Suprapubic skin (tissue), 4 donors: Measurements from ENCODE around the gene KCNT2. TPM values are rescaled to one million over a fixed set of nuclear protein-coding genes. Genes with fewer than 3 reads are reported as not detected.

Source experiments
- DNase-seq, 2 donors: peaks; one replicate each; pipeline ENCODE4 v3.0.0-alpha.2; 2019; ENCODE audit warnings: low spot score in 2 of 2
- H3K27ac ChIP-seq: fragments of 200-600 bp; sonication (generic); one replicate; pipeline ENCODE4 v1.5.1; 2019
- H3K27me3 ChIP-seq: fragments of 200-600 bp; sonication (generic); one replicate; pipeline ENCODE4 v1.5.1; 2019
- H3K36me3 ChIP-seq: fragments of 200-600 bp; sonication (generic); one replicate; pipeline ENCODE4 v1.5.1; 2019
- H3K4me1 ChIP-seq: fragments of 200-600 bp; sonication (generic); one replicate; pipeline ENCODE4 v1.5.1; 2019
- H3K4me3 ChIP-seq: fragments of 200-600 bp; sonication (generic); one replicate; pipeline ENCODE4 v1.5.1; 2019; ENCODE audit warnings: mild to moderate bottlenecking
- H3K9me3 ChIP-seq: fragments of 200-600 bp; sonication (generic); one replicate; pipeline ENCODE4 v1.5.1; 2019
- CTCF ChIP-seq, 2 donors: fragments of 200-600 bp in 1 of 2; fragments of 450-650 bp in 1 of 2; sonication (generic) in 1 of 2; IDR thresholded peaks; one replicate each; pipeline ENCODE4 v1.5.1; 2016 to 2019; ENCODE audit warnings: antibody characterized with exemption in 2 of 2, mild to moderate bottlenecking in 1 of 2, moderate library complexity in 1 of 2
- EP300 ChIP-seq: sonication (generic); formaldehyde crosslinking; IDR thresholded peaks from one replicate; pipeline ENCODE4 v1.6.1; 2017; ENCODE audit warnings: antibody characterized with exemption
- POLR2A ChIP-seq, 2 donors: fragments of 450-650 bp; IDR thresholded peaks; one replicate each; pipeline ENCODE4 v1.6.1; 2017; ENCODE audit warnings: antibody characterized with exemption in 2 of 2, mild to moderate bottlenecking in 2 of 2, moderate library complexity in 2 of 2
- POLR2AphosphoS5 ChIP-seq, 3 donors: sonication (generic); formaldehyde crosslinking; IDR thresholded peaks; one replicate each; pipeline ENCODE4 v1.6.1; 2017; ENCODE audit warnings: antibody characterized with exemption in 3 of 3
- WGBS: methylation state at CpG from one replicate; pipeline ENCODE4 v1.1.5; 2018; 5-methylcytosine and 5-hydroxymethylcytosine counted together
- total RNA-seq, 4 donors: library from RNA; depleted of rRNA; stranded (reverse); fragments of >200 nt; gene quantifications; one replicate each; pipeline ENCODE4 v1.1.0, GENCODE V29; 2016

KCNT2 gene
- total RNA-seq, 4 donors from 2014 or later: 0.34 to 2.5 (median 0.34) TPM

- Histone ChIP-seq H3K27ac (no peak overlapping the region), H3K27me3 (no peaks in the 10 kb centered on the region), H3K4me1 (no peaks in the 10 kb centered on the region), H3K36me3 (no peaks in the 10 kb centered on the region), H3K9me3 (peaks cover 4% of the 10 kb centered on the region), H3K4me3 (no peak overlapping the region)
- 86% methylated on average over 1 of the region's 1 CpG for WGBS
- TF ChIP-seq CTCF (IDR thresholded peaks at IDR 0.05) (no peak), POLR2AphosphoS5 (IDR thresholded peaks at IDR 0.05) (no peak)
- no peak for DNase-seq
These were observed 41.0 kb downstream of the KCNT2 start for GRCh38 chr1:196567238-196567637.

- no peak for DNase-seq
- H3K27me3 ChIP-seq: no peaks in the 10 kb centered on the region
- H3K27ac ChIP-seq: no peak overlapping the region
- no peak overlapping the region for H3K4me3 ChIP-seq
- H3K36me3 ChIP-seq: no peaks in the 10 kb centered on the region
- H3K4me1 ChIP-seq: peaks cover 1% of the 10 kb centered on the region
- H3K9me3 ChIP-seq: peaks cover 4% of the 10 kb centered on the region
- TF ChIP-seq POLR2AphosphoS5 (IDR thresholded peaks at IDR 0.05) (no peak), CTCF (IDR thresholded peaks at IDR 0.05) (no peak), POLR2A (IDR thresholded peaks at IDR 0.05) (no peak), EP300 (no peak)
These were observed 44.5 kb downstream of the KCNT2 start for GRCh38 chr1:196563768-196564167.

- no peaks in the 10 kb centered on the region for H3K27me3 ChIP-seq
- no peak overlapping the region for H3K4me3 ChIP-seq
- H3K9me3 ChIP-seq: no peaks in the 10 kb centered on the region
- TF ChIP-seq EP300: no peak
- TF ChIP-seq CTCF (IDR thresholded peaks at IDR 0.05): no peak
- no peak for TF ChIP-seq POLR2AphosphoS5 (IDR thresholded peaks at IDR 0.05)
- no peak for TF ChIP-seq POLR2A (IDR thresholded peaks at IDR 0.05)
- no peak for DNase-seq
- H3K36me3 ChIP-seq: no peaks in the 10 kb centered on the region
- 88% methylated on average over 3 of the region's 3 CpGs for WGBS
- H3K4me1 ChIP-seq: peaks cover 8% of the 10 kb centered on the region
- no peak overlapping the region for H3K27ac ChIP-seq
These were observed 48.9 kb downstream of the KCNT2 start for GRCh38 chr1:196559314-196559713.

GRCh38 chr1:196558411-196558810 lies 49.8 kb downstream of the KCNT2 start:
- Histone ChIP-seq H3K4me3 (peak overlapping the region; percentile 29), H3K27ac (no peak overlapping the region), H3K36me3 (no peaks in the 10 kb centered on the region), H3K9me3 (no peaks in the 10 kb centered on the region), H3K4me1 (peaks cover 8% of the 10 kb centered on the region), H3K27me3 (no peaks in the 10 kb centered on the region)
- no peak for TF ChIP-seq POLR2A (IDR thresholded peaks at IDR 0.05)
- no peak for TF ChIP-seq POLR2AphosphoS5 (IDR thresholded peaks at IDR 0.05)
- no peak for TF ChIP-seq EP300
- TF ChIP-seq CTCF (IDR thresholded peaks at IDR 0.05): no peak
- no peak for DNase-seq
- 17% methylated on average over 2 of the region's 2 CpGs for WGBS

- Histone ChIP-seq H3K27me3 (no peaks in the 10 kb centered on the region), H3K36me3 (no peaks in the 10 kb centered on the region), H3K9me3 (no peaks in the 10 kb centered on the region), H3K27ac (no peak overlapping the region), H3K4me1 (peaks cover 8% of the 10 kb centered on the region), H3K4me3 (peak overlapping the region; percentile 29)
- TF ChIP-seq POLR2A (IDR thresholded peaks at IDR 0.05): no peak
- no peak for TF ChIP-seq EP300
- TF ChIP-seq CTCF (IDR thresholded peaks at IDR 0.05): no peak
- TF ChIP-seq POLR2AphosphoS5 (IDR thresholded peaks at IDR 0.05): no peak
- no peak for DNase-seq
- 58% methylated on average over 2 of the region's 2 CpGs for WGBS
These were observed 50.4 kb downstream of the KCNT2 start for GRCh38 chr1:196557797-196558196.
